ENCODE measurements around the gene MYO5B.

GRCh38 chr18:49853011-49853410 is 341.9 kb downstream of the MYO5B start:
- TF ChIP-seq CTCF (IDR thresholded peaks at IDR 0.05) (no peak), POLR2A (IDR thresholded peaks at IDR 0.05) (no peak)

Data from lower leg skin (tissue), 3 donors.